ENCODE results near the gene VEGFC.

GRCh38 chr4:176788248-176788647 lies 4.5 kb downstream of the VEGFC start:
- TF ChIP-seq, protein P1, sequence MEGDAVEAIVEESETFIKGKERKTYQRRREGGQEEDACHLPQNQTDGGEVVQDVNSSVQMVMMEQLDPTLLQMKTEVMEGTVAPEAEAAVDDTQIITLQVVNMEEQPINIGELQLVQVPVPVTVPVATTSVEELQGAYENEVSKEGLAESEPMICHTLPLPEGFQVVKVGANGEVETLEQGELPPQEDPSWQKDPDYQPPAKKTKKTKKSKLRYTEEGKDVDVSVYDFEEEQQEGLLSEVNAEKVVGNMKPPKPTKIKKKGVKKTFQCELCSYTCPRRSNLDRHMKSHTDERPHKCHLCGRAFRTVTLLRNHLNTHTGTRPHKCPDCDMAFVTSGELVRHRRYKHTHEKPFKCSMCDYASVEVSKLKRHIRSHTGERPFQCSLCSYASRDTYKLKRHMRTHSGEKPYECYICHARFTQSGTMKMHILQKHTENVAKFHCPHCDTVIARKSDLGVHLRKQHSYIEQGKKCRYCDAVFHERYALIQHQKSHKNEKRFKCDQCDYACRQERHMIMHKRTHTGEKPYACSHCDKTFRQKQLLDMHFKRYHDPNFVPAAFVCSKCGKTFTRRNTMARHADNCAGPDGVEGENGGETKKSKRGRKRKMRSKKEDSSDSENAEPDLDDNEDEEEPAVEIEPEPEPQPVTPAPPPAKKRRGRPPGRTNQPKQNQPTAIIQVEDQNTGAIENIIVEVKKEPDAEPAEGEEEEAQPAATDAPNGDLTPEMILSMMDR (optimal IDR thresholded peaks at IDR 0.05 in 1 of 3, IDR thresholded peaks at IDR 0.05 in 1 of 3, conservative IDR thresholded peaks at IDR 0.05 in 1 of 3; ENCODE audit: extremely low read depth in 1 of 3, insufficient read depth in 2 of 3, low read length in 3 of 3), result no peak
- no peak for TF ChIP-seq EZH2 (IDR thresholded peaks at IDR 0.05; ENCODE audit: low read length)

All from keratinocyte (primary cell).